Measurements from ENCODE around the gene TMEM185B.

- TF ChIP-seq YY1 (IDR thresholded peaks at IDR 0.05; ENCODE audit: insufficient read depth, insufficient read length): no peak
- TF ChIP-seq ZNF274 (IDR thresholded peaks at IDR 0.05; ENCODE audit: low read depth, low read length): no peak
These were observed 19.8 kb downstream of the TMEM185B start for GRCh38 chr2:120203251-120204021.
